Activated B cell treated with CpG ODN at 0.5 μM for 24 hours (primary cell): ENCODE results near the gene YAP1. TPM values are rescaled to one million over a fixed set of nuclear protein-coding genes. Genes with fewer than 3 reads are reported as not detected.

Experiments used
- ATAC-seq: fragments of 200-7000 bp; cut with Tn5 transposase; one replicate; pipeline ENCODE4 v1.10.0; 2021; ENCODE audit warnings: low read depth, mild to moderate bottlenecking, moderate library complexity
- CTCF ChIA-PET: fragments of 350-600 bp; sonication (Branson Sonifier 250); formaldehyde crosslinking; loops from one replicate; lab custom pipeline; 2021; ENCODE audit warnings: antibody characterized with exemption; lab: Charles Lee
- POLR2A ChIA-PET: fragments of 350-600 bp; sonication (Branson Sonifier 250); formaldehyde crosslinking; loops from one replicate; lab custom pipeline; 2021; ENCODE audit warnings: antibody characterized with exemption; lab: Charles Lee
- DNase-seq: peaks from one replicate; pipeline ENCODE4 v3.0.0; 2022
- H3K27ac Mint-ChIP-seq: one replicate; pipeline ENCODE4 v1.8.0; 2020; ENCODE audit warnings: mixed read lengths
- H3K27me3 Mint-ChIP-seq: one replicate; pipeline ENCODE4 v1.8.0; 2021; ENCODE audit warnings: mixed read lengths
- H3K36me3 Mint-ChIP-seq: one replicate; pipeline ENCODE4 v1.8.0; 2021; ENCODE audit warnings: low read depth, mixed read lengths
- H3K4me1 Mint-ChIP-seq: one replicate; pipeline ENCODE4 v1.8.0; 2021; ENCODE audit warnings: mixed read lengths
- H3K4me3 Mint-ChIP-seq: one replicate; pipeline ENCODE4 v1.8.0; 2020; ENCODE audit warnings: mild to moderate bottlenecking, mixed read lengths
- H3K9me3 Mint-ChIP-seq: one replicate; pipeline ENCODE4 v1.8.0; 2020; ENCODE audit warnings: mixed read lengths
- intact Hi-C: fragments of 100-400 bp; cut with micrococcal nuclease; formaldehyde crosslinking; loops from one replicate; pipeline ENCODE4 v1.15.1; 2024
- total RNA-seq: library from RNA; stranded (reverse); gene quantifications from 2 replicates; pipeline ENCODE4 v1.2.3, GENCODE V29; 2022
- TF ChIP-seq, protein P1 (sequence below): fragments of 200-600 bp; IDR thresholded peaks from one replicate; pipeline ENCODE4 v1.8.0; 2022; ENCODE audit warnings: antibody characterized with exemption, mild to moderate bottlenecking

The YAP1 gene
- total RNA-seq, 1 donor from 2014 or later, result not detected

DNA sequence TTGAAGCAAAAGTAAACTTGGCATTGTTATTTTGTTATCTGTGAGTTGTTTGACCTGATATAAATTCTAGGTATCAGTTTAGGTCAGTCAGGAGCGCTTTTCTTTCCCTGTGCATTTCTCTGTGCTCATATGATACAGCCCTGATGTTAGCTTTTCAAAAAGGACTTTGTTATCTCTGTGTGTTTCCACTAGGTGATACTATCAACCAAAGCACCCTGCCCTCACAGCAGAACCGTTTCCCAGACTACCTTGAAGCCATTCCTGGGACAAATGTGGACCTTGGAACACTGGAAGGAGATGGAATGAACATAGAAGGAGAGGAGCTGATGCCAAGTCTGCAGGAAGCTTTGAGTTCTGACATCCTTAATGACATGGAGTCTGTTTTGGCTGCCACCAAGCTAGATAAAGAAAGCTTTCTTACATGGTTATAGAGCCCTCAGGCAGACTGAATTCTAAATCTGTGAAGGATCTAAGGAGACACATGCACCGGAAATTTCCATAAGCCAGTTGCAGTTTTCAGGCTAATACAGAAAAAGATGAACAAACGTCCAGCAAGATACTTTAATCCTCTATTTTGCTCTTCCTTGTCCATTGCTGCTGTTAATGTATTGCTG lies 119.4 kb downstream of the YAP1 start:
- DNase-seq (no peak), ATAC-seq (no peak)
- H3K4me1 Mint-ChIP-seq, result no peaks in the 10 kb centered on the region
- CTCF ChIA-PET, result no interaction called here
- H3K36me3 Mint-ChIP-seq, result no peaks in the 10 kb centered on the region
- no peak overlapping the region for H3K4me3 Mint-ChIP-seq
- H3K27me3 Mint-ChIP-seq, result peaks cover 24% of the 10 kb centered on the region
- POLR2A ChIA-PET, result no interaction called here
- TF ChIP-seq, protein P1, sequence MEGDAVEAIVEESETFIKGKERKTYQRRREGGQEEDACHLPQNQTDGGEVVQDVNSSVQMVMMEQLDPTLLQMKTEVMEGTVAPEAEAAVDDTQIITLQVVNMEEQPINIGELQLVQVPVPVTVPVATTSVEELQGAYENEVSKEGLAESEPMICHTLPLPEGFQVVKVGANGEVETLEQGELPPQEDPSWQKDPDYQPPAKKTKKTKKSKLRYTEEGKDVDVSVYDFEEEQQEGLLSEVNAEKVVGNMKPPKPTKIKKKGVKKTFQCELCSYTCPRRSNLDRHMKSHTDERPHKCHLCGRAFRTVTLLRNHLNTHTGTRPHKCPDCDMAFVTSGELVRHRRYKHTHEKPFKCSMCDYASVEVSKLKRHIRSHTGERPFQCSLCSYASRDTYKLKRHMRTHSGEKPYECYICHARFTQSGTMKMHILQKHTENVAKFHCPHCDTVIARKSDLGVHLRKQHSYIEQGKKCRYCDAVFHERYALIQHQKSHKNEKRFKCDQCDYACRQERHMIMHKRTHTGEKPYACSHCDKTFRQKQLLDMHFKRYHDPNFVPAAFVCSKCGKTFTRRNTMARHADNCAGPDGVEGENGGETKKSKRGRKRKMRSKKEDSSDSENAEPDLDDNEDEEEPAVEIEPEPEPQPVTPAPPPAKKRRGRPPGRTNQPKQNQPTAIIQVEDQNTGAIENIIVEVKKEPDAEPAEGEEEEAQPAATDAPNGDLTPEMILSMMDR, result no peak
- H3K27ac Mint-ChIP-seq, result no peak overlapping the region
- intact Hi-C loops, result no loop called here
- no peaks in the 10 kb centered on the region for H3K9me3 Mint-ChIP-seq

DNA sequence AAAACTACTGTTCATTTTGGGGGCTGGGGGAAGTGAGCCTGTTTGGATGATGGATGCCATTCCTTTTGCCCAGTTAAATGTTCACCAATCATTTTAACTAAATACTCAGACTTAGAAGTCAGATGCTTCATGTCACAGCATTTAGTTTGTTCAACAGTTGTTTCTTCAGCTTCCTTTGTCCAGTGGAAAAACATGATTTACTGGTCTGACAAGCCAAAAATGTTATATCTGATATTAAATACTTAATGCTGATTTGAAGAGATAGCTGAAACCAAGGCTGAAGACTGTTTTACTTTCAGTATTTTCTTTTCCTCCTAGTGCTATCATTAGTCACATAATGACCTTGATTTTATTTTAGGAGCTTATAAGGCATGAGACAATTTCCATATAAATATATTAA lies 119.9 kb downstream of the YAP1 start:
- Mint-ChIP-seq H3K36me3 (no peaks in the 10 kb centered on the region), H3K9me3 (no peaks in the 10 kb centered on the region), H3K27me3 (peaks cover 27% of the 10 kb centered on the region), H3K27ac (no peak overlapping the region), H3K4me1 (no peaks in the 10 kb centered on the region), H3K4me3 (no peak overlapping the region)
- CTCF ChIA-PET, result no interaction called here
- TF ChIP-seq, protein P1, result no peak
- ATAC-seq (no peak), DNase-seq (no peak)
- POLR2A ChIA-PET, result no interaction called here
- intact Hi-C loops, result no loop called here

DNA sequence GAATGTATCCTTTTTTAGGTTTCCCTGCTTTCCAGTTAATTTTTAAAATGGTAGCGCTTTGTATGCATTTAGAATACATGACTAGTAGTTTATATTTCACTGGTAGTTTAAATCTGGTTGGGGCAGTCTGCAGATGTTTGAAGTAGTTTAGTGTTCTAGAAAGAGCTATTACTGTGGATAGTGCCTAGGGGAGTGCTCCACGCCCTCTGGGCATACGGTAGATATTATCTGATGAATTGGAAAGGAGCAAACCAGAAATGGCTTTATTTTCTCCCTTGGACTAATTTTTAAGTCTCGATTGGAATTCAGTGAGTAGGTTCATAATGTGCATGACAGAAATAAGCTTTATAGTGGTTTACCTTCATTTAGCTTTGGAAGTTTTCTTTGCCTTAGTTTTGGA lies 120.7 kb downstream of the YAP1 start:
- H3K9me3 Mint-ChIP-seq, result no peaks in the 10 kb centered on the region
- H3K36me3 Mint-ChIP-seq, result no peaks in the 10 kb centered on the region
- CTCF ChIA-PET, result no interaction called here
- no peak overlapping the region for H3K4me3 Mint-ChIP-seq
- TF ChIP-seq, protein P1, result no peak
- peaks cover 27% of the 10 kb centered on the region for H3K27me3 Mint-ChIP-seq
- peaks cover 4% of the 10 kb centered on the region for H3K4me1 Mint-ChIP-seq
- POLR2A ChIA-PET, result no interaction called here
- H3K27ac Mint-ChIP-seq, result no peak overlapping the region
- intact Hi-C loops, result no loop called here
- DNase-seq (no peak), ATAC-seq (no peak)

DNA sequence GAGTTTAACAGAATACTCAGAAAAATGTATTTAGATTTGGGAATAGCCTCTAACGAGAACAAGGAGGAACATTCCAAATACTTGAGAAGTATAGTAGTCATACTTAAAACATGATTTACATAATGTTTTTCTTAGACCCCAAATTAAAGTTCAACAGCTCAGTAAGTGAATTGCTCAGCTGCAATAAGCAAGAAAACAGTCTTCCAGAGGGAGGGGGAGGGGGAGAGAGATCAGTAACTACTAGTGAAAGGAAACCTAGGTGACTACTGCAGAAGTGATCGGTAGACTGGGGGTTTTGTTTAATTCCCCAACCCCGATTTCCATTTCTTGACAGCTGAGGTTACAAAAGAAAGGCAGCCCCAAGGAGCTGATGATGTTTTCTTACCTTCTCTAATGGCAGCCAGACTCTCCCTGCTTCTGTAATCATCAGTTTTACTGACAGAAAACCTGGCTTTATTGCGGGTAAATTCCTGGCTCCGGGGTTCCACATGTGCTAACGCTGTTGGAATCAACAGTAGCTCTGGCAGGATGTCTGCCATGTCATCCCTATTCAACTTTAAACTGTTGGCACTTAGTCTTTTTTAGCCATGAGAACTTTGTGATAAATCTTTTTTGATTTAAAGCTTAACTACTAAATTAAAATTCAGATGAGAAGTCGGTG lies 124.7 kb downstream of the YAP1 start:
- ATAC-seq (no peak), DNase-seq (no peak)
- H3K9me3 Mint-ChIP-seq, result no peaks in the 10 kb centered on the region
- TF ChIP-seq, protein P1, result no peak
- ChIA-PET POLR2A (no interaction called here), CTCF (no interaction called here)
- no peaks in the 10 kb centered on the region for H3K36me3 Mint-ChIP-seq
- peaks cover 33% of the 10 kb centered on the region for H3K27me3 Mint-ChIP-seq
- no peak overlapping the region for H3K27ac Mint-ChIP-seq
- H3K4me3 Mint-ChIP-seq, result no peak overlapping the region
- intact Hi-C loops, result no loop called here
- H3K4me1 Mint-ChIP-seq, result peaks cover 7% of the 10 kb centered on the region

DNA sequence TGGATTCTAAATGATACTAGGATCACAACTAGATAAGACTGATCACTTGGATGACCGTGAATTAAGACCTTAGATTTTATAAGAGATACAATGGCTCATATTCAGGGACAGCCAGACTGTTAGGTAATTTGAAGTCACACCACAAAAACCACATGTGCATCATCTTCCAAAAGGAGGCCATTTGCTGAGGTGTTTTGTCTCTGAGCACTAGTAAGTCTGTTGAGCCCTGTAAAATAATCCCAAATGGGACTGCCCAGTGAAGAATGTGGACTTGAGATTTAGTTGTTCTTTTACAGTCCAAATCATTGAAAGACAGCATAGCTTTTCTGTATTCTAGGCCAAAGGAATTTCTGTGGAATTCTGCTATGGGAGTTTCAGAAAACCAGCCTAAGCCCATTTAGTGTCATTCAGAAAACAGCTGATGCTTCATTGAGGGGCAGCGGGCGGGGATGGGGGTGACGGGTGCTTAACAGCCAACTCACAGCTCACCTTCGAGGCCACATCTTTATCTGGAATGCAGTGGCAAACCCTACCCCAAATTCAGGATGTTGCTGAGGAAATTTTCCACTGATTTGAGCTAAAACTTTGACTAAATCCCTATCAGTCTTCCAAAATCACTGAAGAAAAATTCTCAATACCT lies 127.0 kb downstream of the YAP1 start:
- intact Hi-C loops, result no loop called here
- H3K36me3 Mint-ChIP-seq, result no peaks in the 10 kb centered on the region
- H3K27me3 Mint-ChIP-seq, result peaks cover 21% of the 10 kb centered on the region
- TF ChIP-seq, protein P1, result no peak
- POLR2A ChIA-PET, result no interaction called here
- H3K4me1 Mint-ChIP-seq, result peaks cover 7% of the 10 kb centered on the region
- H3K27ac Mint-ChIP-seq, result no peak overlapping the region
- H3K9me3 Mint-ChIP-seq, result no peaks in the 10 kb centered on the region
- no peak overlapping the region for H3K4me3 Mint-ChIP-seq
- ATAC-seq, result no peak
- CTCF ChIA-PET, result no interaction called here
- DNase-seq, result no peak
